Measurements from ENCODE around the gene ZNF487.
"Not testable (repeated sequence)": the region's sequence is repeated elsewhere in the genome, so short reads cannot be mapped to it uniquely, and the experiment has no call there.

DNA sequence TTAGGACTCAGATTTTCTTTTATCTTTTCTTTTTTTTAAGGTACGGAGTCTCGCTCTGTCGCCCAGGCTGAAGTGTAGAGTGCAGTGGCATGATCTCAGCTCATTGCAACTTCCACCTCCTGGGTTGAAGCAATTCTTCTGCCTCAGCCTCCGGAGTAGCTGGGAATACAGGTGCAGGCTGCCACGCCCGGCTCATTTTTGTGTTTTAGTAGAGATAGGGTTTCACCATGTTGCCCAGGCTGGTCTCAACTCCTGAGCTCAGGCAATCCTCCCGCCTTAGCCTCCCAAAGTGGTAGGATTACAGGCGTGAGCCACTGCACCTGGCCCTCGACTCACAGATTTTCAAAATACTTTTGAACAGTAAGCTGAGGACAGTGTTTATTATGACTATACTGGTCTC, 17.1 kb downstream of the ZNF487 start:
- TF ChIP-seq, protein P1, sequence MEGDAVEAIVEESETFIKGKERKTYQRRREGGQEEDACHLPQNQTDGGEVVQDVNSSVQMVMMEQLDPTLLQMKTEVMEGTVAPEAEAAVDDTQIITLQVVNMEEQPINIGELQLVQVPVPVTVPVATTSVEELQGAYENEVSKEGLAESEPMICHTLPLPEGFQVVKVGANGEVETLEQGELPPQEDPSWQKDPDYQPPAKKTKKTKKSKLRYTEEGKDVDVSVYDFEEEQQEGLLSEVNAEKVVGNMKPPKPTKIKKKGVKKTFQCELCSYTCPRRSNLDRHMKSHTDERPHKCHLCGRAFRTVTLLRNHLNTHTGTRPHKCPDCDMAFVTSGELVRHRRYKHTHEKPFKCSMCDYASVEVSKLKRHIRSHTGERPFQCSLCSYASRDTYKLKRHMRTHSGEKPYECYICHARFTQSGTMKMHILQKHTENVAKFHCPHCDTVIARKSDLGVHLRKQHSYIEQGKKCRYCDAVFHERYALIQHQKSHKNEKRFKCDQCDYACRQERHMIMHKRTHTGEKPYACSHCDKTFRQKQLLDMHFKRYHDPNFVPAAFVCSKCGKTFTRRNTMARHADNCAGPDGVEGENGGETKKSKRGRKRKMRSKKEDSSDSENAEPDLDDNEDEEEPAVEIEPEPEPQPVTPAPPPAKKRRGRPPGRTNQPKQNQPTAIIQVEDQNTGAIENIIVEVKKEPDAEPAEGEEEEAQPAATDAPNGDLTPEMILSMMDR (IDR thresholded peaks at IDR 0.05): not testable (repeated sequence)
- TF ChIP-seq SIN3A (IDR thresholded peaks at IDR 0.05; ENCODE audit: borderline replicate concordance, insufficient read depth, low read depth, low read length); POLR2AphosphoS5 (IDR thresholded peaks at IDR 0.05; ENCODE audit: low read depth, low read length): not testable (repeated sequence)

All from Panc1 (cell line).